Ureter (tissue), 1 donor: Measurements from ENCODE around the gene CAMK1. TPM values are rescaled to one million over a fixed set of nuclear protein-coding genes. Genes with fewer than 3 reads are reported as not detected.

Source experiments
- DNase-seq: peaks from one replicate; pipeline ENCODE4 v3.0.0-alpha.2; 2020; ENCODE audit warnings: low spot score
- total RNA-seq: library from RNA; stranded (reverse); gene quantifications from one replicate; pipeline ENCODE4 v1.2.4, GENCODE V29; 2023
- donor health status: DM: yes; HTN: yes; CAD: no.

CAMK1 gene
- 24.3 TPM for total RNA-seq

DNA sequence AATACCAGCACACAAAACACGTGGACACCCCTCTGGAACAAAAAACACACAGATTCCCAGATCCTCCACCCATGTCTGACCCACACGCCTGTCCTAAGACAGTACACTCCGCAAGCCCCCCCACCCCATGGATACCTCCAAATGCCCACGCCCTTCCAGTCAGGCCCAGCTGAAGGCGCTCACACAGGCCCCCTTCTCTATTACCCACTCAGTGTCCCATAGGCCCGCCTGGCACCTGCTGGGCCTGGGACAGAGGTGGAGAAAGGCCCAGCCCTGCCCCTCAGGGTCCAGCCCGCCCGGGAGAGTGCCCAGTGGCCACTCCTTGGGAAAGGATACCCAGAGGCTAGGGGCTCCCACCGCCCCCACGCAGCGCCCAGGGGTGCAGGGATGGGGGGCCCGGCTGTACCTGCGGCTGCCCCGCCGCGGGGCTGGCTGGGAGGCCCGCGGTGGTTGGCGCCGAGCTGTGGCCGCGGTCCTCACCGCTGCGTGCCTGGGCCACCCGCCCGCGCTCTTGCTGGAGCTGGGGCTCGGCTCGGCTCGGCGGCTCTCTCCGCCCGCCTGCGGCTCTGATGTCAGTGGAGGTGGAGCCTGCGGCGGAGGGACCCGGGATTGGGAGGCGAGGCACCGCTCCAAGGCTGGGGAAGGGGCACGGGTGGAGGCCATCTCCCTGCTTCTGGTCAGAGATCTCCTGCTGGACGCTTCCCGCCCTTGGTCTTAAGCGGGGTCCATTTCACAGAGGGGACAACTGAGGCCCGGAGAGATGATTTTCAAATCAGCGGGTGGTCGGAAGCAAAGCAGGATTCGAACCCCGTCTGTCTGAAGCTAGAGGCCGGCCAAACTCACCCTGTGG is at the start of gene CAMK1:
TSS of gene CAMK1 (minus strand) at position 522 of the 850 bp plus-strand sequence. CDS start 2,198 bp downstream, outside the sequence.
- peak; percentile 86 for DNase-seq

DNA sequence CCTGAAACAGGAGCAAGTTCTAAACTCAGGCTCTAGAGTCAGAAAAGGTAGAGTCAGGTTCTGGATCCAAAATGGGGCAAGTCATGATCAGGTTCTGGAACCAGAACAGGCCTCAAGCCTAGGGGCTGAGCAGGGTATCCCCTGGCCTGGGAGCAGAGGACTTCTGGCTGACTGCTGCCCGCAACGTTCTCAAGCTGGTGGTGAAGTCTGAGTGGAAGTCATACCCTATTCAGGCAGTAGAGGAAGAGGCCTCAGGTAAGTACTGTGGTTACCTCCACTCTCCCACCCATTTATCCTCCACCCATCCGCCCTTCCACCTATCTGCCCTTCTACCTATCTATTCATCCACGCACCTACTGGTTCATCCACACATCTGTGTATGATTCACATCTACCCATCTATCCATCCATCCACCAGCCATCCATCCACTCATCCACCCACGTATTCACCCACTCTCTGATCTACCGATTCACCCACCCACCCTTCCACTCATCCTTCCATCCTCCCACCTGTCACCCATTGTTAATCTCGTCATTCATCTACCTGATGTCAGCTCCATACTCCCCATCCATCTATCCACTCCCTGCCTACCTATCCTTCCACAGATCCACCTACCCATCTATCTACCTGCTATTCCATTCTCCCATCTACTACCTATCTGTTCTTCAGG is 49.1 kb upstream of the CAMK1 start:
- DNase-seq: no peak

DNA sequence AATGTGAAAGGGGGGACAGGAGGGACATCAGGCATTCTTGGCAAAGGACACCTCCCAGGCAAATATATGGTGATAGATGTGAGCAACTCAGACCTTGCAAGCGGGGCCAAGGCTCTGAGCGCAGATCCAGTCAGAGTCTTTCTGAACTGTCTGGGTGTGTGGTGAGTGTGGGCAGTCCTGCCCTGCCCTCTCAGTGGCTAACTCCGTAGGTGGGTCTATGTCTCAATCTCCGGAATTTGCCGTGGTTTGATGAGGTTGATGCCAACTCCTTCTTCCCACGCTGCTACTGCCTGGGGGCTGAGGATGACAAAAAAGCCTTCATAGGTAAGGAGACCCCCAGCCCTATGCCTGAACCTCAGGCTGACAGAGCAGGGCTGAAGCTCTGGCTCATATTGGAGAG is 47.7 kb upstream of the CAMK1 start:
- no peak for DNase-seq

DNA sequence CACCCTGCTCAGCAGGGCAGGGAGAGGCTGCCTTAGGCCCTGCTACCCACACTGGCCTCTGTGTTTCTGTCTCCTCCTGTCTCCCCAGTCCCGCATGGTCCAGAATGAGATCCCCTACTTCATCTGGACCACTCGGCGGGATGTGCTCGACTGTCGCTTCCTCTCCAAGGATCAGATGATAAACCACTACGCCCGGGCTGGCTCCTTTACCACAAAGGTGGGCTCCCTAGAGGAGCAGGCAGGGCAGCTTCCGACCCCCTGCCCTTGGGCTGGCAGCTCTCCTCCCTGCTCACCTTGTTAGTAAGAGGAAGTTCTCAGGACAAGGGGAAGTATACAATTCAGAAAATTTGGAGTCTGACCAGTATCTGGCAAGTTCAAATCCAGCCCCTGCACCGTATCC is 46.2 kb upstream of the CAMK1 start:
- no peak for DNase-seq

DNA sequence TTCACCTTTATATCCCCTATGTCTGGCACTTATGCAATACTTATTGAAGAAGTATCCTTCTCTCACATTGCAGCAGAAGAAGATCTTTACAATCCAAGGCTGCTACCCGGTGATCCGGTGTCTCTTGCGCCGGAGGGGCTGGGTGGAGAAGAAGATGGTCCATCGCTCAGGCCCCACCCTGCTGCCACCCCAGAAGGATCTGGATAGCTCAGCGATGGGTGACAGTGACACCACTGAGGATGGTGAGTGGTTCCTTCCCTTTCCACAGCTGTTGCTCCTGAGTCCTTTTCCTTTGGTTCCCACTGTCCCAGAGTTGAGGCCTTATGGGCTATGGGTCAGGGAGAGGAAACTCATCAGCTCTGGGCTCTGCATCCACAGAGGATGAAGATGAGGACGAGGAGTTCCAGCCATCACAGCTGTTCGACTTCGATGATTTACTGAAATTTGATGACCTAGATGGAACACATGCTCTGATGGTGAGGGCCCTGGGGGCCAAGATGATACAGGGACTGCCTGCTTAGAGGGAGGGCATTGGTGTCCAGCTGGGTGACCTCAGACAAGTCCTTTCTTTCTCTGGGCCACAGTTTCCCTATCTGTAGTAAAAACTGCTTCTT is 43.2 kb upstream of the CAMK1 start:
- no peak for DNase-seq

DNA sequence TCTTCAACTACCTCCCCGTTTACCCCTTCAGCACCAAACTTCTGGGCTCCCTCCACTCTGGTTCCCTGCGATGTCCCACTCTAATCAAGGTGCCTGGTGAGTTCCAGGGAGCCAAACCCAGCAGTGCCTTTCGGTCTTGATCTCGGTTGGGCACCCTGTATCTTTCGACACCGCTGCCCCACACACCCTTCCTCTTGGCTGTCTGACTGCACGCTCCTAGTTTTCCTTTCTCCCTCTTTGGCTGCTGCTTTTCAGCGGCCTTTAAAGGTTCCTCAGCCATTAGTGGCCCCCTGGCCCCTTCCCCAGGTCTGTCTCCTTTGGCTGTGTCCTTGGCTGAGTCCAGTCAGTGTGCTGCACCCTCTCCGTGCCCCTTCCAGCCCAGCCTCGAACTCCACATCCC is 41.1 kb upstream of the CAMK1 start:
- no peak for DNase-seq

DNA sequence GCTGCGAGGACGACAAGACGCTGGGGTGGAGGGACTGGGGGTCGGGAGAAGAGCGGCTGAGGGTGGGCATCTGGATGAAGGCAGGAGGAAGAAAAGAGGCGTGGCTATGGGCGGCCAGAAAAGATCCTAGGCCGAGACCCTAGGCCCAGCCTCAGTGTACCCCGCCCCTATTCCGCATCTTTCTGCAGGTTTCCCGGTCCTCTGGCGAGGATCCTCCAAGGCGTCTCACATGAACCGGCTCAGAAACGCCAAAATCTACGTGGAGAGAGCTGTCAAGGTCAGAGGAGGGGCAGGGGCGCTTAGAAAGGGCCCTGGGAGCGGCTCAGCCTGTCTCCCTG is 40.7 kb upstream of the CAMK1 start:
- no peak for DNase-seq

DNA sequence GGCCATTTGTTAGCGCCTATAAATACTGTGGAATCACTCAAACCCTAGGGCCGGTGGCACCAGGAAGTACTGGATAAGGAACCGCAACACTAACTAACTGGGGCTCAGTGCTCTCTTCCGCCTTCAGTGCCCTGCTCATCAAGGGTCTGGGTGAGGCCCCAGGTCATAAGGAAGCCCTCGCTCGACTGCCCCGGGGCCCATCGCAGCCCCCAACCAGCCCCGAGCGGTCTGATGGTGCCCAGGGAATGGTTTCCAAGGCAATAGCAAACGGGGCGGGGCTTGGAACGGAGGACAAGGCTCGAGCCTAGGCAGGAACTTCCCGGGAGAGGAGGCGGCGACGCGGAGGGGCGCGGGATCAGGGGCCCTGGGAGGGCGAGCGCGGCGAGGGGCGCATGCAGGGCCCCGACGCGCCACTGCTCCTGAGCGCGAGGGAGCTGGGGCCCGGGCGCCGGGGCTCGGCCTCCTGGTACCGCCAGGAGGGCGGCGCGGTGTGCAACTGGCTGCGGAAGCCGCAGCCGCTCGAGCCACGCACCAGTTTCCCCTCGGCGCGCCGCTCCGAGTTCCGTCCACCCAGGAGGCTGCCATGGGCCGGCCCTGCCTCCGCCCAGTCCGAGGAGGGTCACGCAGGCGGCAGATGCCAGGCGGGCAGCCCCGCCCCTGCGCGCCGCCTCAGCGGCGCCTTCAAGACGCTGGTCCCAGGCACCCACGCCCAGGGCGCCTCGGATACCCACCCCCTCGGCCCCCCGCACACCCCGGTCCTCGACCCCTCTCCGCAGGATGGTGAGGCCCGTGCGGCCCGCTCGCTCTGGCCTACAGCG is 40.1 kb upstream of the CAMK1 start, which contains the start of gene TTLL3:
TSS of gene TTLL3 (plus strand) at position 648 of the 818 bp plus-strand sequence. CDS start 400 bp downstream, outside the sequence.
- DNase-seq: peak; percentile 78

DNA sequence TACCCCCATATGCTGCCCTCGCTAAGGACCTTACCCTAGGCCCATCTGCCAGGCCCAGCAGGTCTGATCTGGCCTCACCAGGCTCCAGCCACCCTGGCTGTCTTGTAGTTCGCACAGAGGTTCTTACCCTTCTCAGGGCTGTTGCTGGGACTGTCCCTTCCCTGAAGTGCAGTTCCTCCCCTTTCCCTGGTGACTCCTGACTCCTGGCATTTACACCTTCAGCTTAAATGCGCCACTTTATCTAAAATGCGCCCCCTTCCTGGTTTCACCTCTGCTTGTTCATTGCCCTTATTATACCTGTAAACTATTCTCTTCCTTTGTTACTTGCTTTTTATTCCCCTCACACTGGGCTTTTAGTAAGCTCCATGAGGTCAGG is 39.5 kb upstream of the CAMK1 start:
- DNase-seq: no peak

DNA sequence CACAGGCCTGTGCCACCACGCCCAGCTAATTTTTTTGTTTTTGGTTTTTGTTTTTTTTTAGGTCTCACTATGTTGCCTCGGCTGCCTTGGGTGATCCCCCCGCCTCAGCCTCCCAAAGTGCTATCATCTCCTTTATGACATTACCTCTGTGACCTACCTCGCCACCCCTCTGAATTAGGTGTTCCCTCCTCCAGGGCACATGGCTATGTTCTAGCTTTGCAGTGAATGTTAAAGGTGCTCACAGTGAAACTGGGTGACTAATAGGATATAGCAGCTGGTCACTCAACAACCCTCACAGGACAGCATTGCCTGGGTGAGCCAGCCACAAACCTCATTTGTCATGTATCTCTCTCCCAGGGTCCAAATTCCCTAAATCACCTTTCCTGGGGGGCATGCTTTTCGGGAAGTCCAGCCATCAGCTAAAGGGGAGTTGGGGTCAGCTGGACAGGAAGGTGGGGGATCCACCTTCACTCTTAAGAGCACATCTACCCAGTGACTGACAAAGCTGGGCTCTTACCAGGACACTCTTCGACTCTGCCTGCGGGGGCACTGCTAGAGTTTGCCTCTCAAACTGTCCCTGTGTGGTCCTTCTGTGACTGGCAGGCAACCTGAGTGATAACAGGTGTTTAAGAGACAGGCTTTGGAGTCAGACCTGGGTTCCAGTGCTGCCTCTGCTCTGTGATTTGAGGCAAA is 38.7 kb upstream of the CAMK1 start:
- no peak for DNase-seq

DNA sequence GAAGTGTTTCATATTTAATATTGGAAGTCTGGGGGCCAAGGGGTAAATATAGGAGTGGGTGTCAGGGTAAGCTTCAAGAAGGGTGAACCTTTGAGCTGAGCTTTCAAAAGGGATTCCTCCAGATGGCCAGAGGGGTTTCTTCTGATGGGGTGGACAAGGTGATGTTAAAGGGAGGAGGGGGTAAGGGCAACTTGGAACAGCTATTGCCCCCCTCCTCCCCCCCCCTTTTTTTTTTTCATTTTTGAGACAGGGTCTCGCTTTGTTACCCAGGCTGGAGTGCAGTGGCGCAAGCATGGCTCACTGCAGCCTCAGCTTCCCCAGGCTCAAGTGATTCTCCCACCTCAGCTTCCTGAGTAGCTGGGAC is 38.2 kb upstream of the CAMK1 start:
- no peak for DNase-seq

DNA sequence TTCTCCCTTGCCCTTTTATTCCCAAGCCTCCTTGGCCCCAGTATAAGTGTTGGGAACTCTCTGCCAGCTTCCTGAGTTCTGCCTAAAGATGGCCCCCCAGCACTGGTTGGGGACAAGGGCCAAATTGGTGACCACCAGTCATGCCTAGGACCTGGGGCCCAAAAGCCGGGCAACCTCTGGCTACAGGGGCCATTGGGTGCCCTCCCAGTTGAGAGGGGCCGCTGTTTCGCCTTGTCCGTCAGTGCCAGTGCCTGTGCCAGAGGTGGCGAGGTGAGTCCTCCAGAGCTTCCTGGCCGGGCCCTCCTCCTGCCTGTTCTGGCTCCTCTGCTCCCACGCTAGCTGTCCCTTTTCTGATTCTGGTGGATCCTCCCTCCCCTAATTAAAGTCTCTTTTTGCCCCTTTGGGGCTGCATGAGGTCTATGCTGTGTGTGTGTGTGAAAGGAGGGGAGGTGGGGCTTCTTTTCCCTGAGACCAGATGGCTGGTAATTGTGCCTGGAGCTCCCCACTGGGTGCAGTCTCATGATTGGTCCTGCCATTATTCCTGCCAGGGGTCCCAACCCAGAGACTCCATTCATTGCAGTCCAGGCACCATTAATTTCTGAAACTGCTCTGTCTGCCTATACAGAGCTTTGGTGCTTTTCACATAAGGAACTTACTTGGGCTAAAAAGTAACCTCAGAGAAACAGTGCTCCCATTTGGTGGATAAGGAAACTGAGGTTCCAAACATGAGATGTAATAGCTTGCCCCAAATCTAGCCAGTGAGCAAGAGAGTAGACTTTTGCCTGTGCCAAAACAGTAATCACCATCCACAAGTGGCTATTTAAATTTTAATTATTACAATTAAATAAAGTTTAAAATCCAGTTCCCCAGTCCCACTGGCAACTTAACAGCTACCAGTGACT is 37.2 kb upstream of the CAMK1 start:
- DNase-seq: no peak

DNA sequence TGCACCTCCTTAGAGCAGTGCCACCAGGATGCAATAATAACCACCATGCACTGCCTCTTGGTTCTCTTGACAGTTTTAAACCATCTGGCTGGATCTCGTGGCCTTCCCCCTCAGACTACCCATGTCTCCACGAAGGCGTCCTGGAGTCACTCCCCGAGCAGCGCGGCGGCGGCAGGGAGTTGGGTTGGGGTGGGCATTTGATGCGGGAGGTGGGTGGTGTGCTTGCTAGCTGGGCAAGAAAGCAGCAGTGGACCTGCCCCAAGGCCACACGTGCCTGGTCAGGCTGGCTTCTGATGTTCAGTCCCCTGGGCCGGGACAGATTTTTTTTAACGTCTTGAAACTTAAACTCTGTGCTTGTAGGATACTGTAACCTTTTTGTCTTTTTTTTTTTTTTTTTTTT is 36.4 kb upstream of the CAMK1 start:
- DNase-seq: no peak

DNA sequence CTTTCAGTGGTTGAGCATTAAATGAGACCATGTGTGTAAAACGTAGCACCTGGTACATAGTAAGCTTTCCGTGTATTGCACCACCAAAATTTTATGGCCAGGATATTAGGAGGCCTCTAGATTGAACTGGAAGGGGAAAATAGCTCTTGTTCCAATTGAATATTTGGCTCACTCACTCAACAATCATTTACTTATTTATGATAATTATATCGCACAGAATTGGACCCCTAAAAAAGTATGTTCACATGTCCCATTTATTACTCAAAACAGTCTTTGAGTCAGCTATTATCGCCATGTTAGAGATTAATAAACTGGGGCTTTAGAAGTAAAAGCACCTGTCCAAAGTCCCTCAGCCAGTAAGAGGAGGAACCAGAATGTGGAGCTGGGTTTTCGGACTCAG is 35.2 kb upstream of the CAMK1 start:
- DNase-seq: no peak

DNA sequence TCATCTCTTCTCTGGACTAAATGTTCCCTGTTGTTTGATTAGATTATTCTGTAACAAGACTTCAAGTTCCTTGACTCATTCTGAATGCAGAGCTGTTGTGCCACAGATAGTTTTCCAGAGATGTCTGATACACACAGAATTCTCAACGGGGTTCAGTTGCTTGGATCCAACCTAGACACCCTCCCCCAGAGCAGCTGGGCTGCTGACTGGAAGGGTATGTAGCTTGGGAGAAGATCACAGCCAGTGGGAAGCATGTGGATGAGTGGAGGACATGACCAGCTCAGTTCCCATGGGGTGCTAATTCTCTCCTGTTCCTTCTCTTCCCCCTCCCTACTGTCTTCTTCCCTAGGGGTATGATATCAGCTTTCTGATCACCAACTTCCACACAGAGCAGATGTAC is 33.7 kb upstream of the CAMK1 start:
- no peak for DNase-seq

DNA sequence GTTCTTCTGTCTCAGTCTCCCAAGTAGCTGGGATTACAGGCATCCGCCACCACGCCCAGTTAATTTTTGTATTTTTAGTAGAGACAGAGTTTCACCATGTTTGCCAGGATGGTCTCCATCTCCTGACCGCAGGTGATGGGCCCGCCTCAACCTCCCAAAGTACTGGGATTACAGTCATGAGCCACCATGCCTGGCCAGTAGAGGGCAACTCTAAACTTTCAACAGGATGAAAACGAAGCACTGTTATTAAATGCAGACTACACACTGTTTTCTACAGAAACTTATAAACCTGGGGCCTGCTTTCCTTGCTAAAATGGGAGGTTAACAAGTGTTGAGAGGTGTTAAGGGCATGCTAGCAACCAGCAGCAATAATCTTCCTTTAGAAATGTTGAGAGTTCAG is 30.8 kb upstream of the CAMK1 start:
- no peak for DNase-seq

DNA sequence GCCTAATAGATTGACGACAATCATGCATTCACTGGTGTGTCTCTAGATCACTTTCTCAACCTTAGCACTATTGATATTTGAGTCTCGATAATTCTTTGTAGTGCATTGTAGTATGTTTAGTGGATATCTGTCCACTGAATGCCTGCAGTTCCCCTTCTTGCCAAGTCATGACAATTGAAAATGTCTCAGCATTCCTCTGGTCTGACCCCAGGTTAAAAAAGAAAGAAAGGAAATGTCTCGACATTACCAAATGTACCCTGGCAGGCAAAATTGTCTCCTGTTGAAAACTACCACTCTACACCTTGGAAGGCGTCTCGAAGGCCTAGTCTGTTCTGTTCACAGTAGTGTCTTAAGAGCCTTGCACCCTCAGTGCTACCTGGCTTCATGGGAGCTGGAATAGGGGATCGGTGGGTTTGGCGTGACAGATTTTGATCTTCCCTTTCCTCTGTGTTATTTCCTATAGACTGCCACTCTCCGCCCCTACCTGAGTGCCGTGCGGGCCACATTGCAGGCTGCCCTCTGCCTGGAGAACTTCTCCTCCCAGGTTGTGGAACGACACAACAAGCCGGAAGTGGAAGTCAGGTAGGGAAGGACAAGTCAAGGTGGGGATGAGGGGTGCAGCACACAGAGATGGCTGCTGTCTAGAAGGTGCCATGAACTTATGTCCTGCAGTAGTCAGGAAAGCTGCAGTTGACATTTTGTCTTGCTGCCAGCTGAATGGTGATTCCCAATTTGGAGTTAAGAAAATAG is 27.6 kb upstream of the CAMK1 start:
- no peak for DNase-seq

DNA sequence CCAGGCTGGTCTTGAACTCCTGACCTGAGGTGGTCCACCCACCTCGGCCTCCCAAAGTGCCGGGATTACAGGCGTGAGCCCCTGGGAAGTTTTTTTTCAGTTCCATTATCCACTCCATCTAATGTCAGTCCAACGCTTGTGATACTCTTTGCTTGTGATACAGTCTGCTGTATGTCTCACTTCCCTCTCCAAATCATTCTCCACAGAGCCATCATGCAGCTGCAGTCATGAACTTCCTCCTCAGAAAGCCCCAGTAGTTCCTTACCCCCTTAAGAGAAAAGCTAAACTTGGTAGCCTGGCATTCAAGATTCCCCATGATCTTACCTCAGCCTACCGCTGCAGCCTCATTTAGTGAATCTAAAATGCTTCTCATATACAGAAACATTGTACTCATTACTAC is 25.5 kb upstream of the CAMK1 start:
- no peak for DNase-seq

DNA sequence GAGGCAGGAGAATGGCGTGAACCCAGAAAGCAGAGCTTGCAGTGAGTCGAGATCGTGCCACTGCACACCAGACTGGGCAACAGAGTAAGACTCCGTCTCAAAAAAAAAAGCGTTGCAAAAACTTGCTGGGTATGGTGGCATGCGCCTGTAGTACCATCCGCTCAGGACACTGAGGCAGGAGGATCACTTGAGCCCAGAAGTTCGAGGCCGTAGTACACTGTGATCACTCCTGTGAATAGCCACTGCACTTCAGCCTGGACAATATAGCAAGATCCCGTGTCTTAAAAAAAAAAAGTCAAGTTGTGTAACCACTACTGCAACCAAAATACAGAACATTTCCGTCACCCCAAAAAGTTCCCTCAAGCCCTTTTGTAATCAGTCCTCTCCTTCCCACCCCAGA is 24.7 kb upstream of the CAMK1 start:
- no peak for DNase-seq
